Stomach smooth muscle (tissue), 2 donors: ENCODE results near the gene GARIN5A.

ENCODE experiments used
- H3K27ac ChIP-seq: one replicate; pipeline ENCODE4 v1.7.0; 2013; ENCODE audit warnings: mild to moderate bottlenecking, low read length, inconsistent platforms
- H3K27me3 ChIP-seq, 2 donors: one replicate each; pipeline ENCODE4 v1.7.0; 2013; ENCODE audit warnings: low read length in 2 of 2; ENCODE audit not compliant: insufficient read depth in 2 of 2, control insufficient read depth in 1 of 2
- H3K36me3 ChIP-seq, 2 donors: one replicate each; pipeline ENCODE4 v1.7.0; 2013; ENCODE audit warnings: low read length in 2 of 2; ENCODE audit not compliant: control insufficient read depth in 2 of 2, insufficient read depth in 2 of 2
- H3K4me1 ChIP-seq: one replicate; pipeline ENCODE4 v1.7.0; 2013; ENCODE audit warnings: low read length; ENCODE audit not compliant: control insufficient read depth, insufficient read depth
- H3K4me3 ChIP-seq, 2 donors: one replicate each; pipeline ENCODE4 v1.7.0; 2013; ENCODE audit warnings: low read length in 2 of 2
- H3K9ac ChIP-seq, 2 donors: one replicate each; pipeline ENCODE4 v1.7.0; 2013; ENCODE audit warnings: low read length in 2 of 2, mild to moderate bottlenecking in 1 of 2
- H3K9me3 ChIP-seq, 2 donors: one replicate each; pipeline ENCODE4 v1.7.0; 2013; ENCODE audit warnings: low read length in 2 of 2; ENCODE audit not compliant: control insufficient read depth in 2 of 2
- donor health status: healthy.
- donor health status: Pancreatic carcinoma.

The GARIN5A gene

GRCh38 chr19:50461066-50461875, 15.4 kb downstream of the GARIN5A start:
- H3K36me3 ChIP-seq, result no peaks in the 10 kb centered on the region
- H3K27me3 ChIP-seq, result peaks cover 21 to 22% of the 10 kb centered on the region in 2 donors
- no peaks in the 10 kb centered on the region for H3K4me1 ChIP-seq
- no peaks in the 10 kb centered on the region for H3K9me3 ChIP-seq
- H3K27ac ChIP-seq, result no peak overlapping the region
- no peak overlapping the region for H3K4me3 ChIP-seq
- H3K9ac ChIP-seq, result no peak overlapping the region

- no peaks in the 10 kb centered on the region for H3K4me1 ChIP-seq
- H3K27me3 ChIP-seq, result peaks cover 21% of the 10 kb centered on the region in 2 donors
- H3K9ac ChIP-seq, result no peak overlapping the region
- no peaks in the 10 kb centered on the region for H3K9me3 ChIP-seq
- H3K36me3 ChIP-seq, result no peaks in the 10 kb centered on the region
- no peak overlapping the region for H3K4me3 ChIP-seq
- H3K27ac ChIP-seq, result no peak overlapping the region
These were observed 16.4 kb downstream of the GARIN5A start for GRCh38 chr19:50460161-50460765.

- no peak overlapping the region for H3K4me3 ChIP-seq
- H3K27me3 ChIP-seq, result peaks cover 21% of the 10 kb centered on the region in 2 donors
- no peaks in the 10 kb centered on the region for H3K36me3 ChIP-seq
These were observed 17.0 kb downstream of the GARIN5A start for GRCh38 chr19:50459638-50460037.

GRCh38 chr19:50459067-50459456, 17.6 kb downstream of the GARIN5A start:
- Histone ChIP-seq H3K9me3 (no peaks in the 10 kb centered on the region), H3K9ac (no peak overlapping the region), H3K4me1 (no peaks in the 10 kb centered on the region), H3K27me3 (peaks cover 21% of the 10 kb centered on the region in 2 donors), H3K36me3 (no peaks in the 10 kb centered on the region), H3K4me3 (no peak overlapping the region), H3K27ac (no peak overlapping the region)

More at GRCh38 chr19:50459638-50460037, 17.0 kb downstream of the GARIN5A start:
- Histone ChIP-seq H3K4me1 (no peaks in the 10 kb centered on the region), H3K9me3 (no peaks in the 10 kb centered on the region), H3K27ac (no peak overlapping the region), H3K9ac (no peak overlapping the region)

DNA sequence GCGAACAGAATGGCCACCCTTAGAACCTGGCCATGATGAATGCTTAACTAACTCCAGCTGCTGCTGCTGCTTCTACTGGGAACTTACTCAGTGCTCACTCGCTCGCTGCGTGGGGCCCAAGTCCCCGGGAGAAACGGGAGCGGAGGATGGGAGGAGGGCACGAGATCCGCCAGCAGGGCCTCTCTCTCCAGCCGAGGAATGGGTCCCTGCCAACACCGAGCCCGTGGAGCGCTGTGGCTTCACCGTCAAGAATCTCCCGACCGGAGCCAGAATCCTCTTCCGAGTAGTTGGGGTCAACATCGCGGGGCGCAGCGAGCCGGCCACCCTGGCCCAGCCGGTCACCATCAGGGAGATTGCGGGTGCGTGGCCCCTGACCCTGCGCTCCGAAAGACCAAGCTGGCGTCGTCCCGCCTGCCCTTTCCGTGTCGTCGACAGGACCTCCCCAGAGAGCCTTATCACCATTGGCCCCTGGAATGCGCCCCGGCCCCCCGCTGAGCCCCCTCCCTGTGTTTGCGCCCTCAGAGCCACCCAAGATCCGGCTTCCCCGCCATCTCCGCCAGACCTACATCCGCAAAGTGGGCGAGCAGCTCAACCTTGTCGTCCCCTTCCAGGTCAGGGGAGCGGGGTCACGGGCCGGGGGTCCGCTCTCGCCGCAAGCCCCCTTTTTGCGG, 18.1 kb downstream of the GARIN5A start:
- Histone ChIP-seq H3K36me3 (no peaks in the 10 kb centered on the region), H3K9me3 (no peaks in the 10 kb centered on the region), H3K4me1 (no peaks in the 10 kb centered on the region), H3K27me3 (peaks cover 21% of the 10 kb centered on the region in 2 donors), H3K4me3 (no peak overlapping the region), H3K27ac (no peak overlapping the region), H3K9ac (no peak overlapping the region)

GRCh38 chr19:50457300-50457699, 19.3 kb downstream of the GARIN5A start:
- Histone ChIP-seq H3K4me1 (no peaks in the 10 kb centered on the region), H3K27me3 (peaks cover 21% of the 10 kb centered on the region in 2 donors), H3K36me3 (no peaks in the 10 kb centered on the region), H3K27ac (no peak overlapping the region), H3K9ac (no peak overlapping the region), H3K9me3 (no peaks in the 10 kb centered on the region), H3K4me3 (no peak overlapping the region)

DNA sequence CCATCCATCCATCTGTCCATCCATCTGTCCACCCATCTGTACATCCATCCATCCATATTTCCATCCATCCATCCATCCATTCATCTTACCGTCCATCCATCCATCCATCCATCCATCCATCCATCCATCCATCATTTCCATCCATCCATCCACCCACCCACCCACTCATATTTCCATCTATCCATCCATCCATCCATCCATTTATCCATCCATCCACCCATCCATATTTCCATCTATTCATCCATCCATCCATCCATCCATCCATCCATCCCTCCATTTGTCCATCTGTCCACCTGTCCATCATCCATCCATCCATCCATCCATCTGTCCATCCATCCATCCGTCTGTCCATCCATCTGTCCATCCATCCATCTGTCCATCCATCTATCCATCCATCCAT, 20.7 kb downstream of the GARIN5A start:
- no peak overlapping the region for H3K9ac ChIP-seq
- no peak overlapping the region for H3K27ac ChIP-seq
- H3K36me3 ChIP-seq, result no peaks in the 10 kb centered on the region

DNA sequence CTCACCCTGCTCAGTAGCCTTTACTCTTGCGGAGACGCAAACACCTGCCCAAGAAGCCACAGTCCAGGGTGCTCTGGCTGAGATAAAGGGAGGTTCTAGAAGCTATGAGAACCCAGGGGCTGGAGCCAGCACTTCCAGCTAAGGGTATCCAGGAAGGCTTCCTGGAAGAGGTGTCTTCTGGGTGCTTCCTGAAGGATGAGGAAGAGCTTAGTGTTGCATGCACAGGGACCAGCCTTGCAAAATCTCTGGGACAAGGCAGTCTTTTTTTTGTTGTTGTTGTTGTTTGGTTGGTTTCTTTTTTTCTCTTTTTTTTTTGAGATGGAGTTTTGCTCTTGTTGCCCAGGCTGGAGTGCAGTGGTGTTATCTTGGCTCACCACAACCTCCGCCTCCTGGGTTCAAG, 23.4 kb downstream of the GARIN5A start:
- Histone ChIP-seq H3K4me3 (no peak overlapping the region), H3K9ac (no peak overlapping the region), H3K4me1 (no peaks in the 10 kb centered on the region), H3K27ac (no peak overlapping the region), H3K9me3 (no peaks in the 10 kb centered on the region), H3K36me3 (no peaks in the 10 kb centered on the region), H3K27me3 (peaks cover 5 to 14% of the 10 kb centered on the region in 2 donors)

More for the DNA sequence above, 20.7 kb downstream of the GARIN5A start:
- no peaks in the 10 kb centered on the region for H3K4me1 ChIP-seq
- H3K9me3 ChIP-seq, result no peaks in the 10 kb centered on the region
- H3K4me3 ChIP-seq, result no peak overlapping the region
- H3K27me3 ChIP-seq, result peaks cover 13 to 17% of the 10 kb centered on the region in 2 donors

GRCh38 chr19:50451223-50451534, 25.5 kb downstream of the GARIN5A start:
- no peak overlapping the region for H3K27ac ChIP-seq

DNA sequence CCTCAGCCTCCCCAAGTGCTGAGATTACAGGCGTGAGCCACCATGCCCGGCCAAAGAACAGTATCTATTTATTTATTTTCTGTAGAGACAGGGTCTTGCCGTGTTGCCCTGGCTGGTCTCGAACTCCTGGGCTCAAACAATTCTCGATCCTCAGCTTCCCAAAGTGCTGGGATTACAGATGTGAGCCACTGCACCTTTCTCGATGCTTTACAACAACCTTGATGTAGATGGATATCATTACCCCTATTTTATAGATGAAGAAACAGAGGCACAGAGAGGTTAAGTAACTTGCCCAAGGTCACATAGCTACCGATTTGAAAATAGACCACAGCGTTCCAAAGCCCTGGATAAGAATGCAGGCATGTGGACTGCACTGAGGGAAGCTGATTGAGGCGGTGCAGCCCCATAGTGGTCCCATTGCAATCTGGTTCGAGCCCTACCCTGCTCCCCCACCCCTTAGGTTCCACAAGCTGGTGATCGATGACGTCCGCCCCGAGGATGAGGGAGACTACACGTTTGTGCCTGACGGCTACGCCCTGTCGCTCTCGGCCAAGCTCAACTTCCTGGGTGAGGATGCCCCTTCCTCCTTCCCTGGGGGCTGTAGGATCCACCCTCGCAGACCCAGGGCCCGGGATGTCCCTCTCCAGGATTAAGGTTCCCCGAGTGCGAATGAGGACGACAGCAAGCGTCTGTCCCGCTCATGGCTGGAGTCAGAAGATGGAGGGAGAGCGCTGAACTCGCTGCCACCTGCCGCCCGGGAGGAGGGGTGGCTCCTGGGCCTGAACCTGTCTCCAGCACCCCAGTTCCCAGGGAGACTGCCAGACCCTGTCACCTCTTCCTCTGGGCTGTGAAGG, 26.1 kb downstream of the GARIN5A start:
- peaks cover 0 to 4% of the 10 kb centered on the region in 2 donors for H3K9me3 ChIP-seq
- H3K36me3 ChIP-seq, result no peaks in the 10 kb centered on the region
- no peak overlapping the region for H3K9ac ChIP-seq
- no peak overlapping the region for H3K27ac ChIP-seq
- H3K4me1 ChIP-seq, result no peaks in the 10 kb centered on the region
- H3K4me3 ChIP-seq, result no peak overlapping the region
- H3K27me3 ChIP-seq, result peaks cover 3 to 10% of the 10 kb centered on the region in 2 donors

More at GRCh38 chr19:50451223-50451534, 25.5 kb downstream of the GARIN5A start:
- Histone ChIP-seq H3K27me3 (peaks cover 3 to 10% of the 10 kb centered on the region in 2 donors), H3K4me3 (no peak overlapping the region), H3K4me1 (no peaks in the 10 kb centered on the region), H3K36me3 (no peaks in the 10 kb centered on the region), H3K9ac (no peak overlapping the region), H3K9me3 (peaks cover 0 to 4% of the 10 kb centered on the region in 2 donors)
